Measurements from ENCODE around the gene CDHR3.

- TF ChIP-seq CTCF (IDR thresholded peaks at IDR 0.05; ENCODE audit: insufficient read depth, low read depth, low read length) (no peak), EZH2 (IDR thresholded peaks at IDR 0.05; ENCODE audit: insufficient read depth, low read length) (no peak)
Measured at GRCh38 chr7:106065575-106066500, 102.8 kb downstream of the CDHR3 start.
